Measurements from ENCODE around the gene PNPLA4.

PNPLA4 gene

GRCh38 chrX:7852166-7852565, 75.0 kb downstream of the PNPLA4 start:
- no peak for DNase-seq
